ENCODE results near the gene PHTF2. TPM values are rescaled to one million over a fixed set of nuclear protein-coding genes. Genes with fewer than 3 reads are reported as not detected.

PHTF2 gene
- total RNA-seq, 1 donor = 28.6 TPM

DNA sequence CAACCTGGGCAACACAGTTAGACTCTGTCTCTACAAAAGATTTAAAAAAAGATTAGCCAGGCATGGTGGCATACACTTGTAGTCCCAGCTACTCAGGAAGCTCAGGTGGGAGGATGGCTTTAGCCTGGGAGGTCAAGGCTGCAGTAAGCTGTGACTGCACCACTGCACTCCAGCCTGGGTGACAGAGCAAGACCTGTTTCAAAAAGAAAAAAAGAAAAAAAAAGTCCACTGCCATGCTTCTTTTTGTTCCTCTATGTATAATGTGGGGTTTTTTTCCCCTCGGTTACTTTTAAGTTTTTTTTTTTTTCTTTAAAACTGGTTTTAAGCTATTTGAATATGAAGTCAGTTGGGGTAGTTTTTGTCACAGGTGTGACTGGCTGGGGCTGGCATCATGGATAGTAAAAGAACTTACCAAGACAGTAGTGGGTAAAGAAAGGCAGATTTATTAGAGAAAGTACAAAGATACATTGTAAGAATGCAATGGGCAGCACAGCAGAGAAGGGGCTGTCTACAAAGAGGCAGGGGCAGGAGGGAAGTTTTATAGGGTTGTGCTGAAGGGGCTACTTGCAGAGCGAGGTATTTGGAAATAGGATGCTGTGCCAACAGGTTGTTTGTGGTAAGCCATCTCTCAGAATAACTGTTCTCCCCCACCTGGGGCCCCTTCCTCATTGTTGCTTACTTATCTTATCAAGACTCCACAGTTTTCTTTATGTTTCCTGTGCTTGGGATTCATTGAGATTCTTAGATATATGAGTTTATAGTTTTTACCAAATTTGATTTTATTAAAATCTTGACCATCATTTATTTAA lies 177.3 kb downstream of the PHTF2 start:
- TF ChIP-seq, protein P1, sequence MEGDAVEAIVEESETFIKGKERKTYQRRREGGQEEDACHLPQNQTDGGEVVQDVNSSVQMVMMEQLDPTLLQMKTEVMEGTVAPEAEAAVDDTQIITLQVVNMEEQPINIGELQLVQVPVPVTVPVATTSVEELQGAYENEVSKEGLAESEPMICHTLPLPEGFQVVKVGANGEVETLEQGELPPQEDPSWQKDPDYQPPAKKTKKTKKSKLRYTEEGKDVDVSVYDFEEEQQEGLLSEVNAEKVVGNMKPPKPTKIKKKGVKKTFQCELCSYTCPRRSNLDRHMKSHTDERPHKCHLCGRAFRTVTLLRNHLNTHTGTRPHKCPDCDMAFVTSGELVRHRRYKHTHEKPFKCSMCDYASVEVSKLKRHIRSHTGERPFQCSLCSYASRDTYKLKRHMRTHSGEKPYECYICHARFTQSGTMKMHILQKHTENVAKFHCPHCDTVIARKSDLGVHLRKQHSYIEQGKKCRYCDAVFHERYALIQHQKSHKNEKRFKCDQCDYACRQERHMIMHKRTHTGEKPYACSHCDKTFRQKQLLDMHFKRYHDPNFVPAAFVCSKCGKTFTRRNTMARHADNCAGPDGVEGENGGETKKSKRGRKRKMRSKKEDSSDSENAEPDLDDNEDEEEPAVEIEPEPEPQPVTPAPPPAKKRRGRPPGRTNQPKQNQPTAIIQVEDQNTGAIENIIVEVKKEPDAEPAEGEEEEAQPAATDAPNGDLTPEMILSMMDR (IDR thresholded peaks at IDR 0.05; ENCODE audit: extremely low read depth, low read depth, low read length) = no peak
- Histone ChIP-seq H3K36me3 (ENCODE audit: insufficient read depth, low read length) (no peaks in the 10 kb centered on the region), H3K4me3 (ENCODE audit: insufficient read depth, low read length) (no peak overlapping the region), H3K79me2 (ENCODE audit: insufficient read depth, low read length) (no peaks in the 10 kb centered on the region), H3K4me1 (ENCODE audit: insufficient read depth, low read length) (no peaks in the 10 kb centered on the region), H2AFZ (ENCODE audit: low read length) (no peak overlapping the region), H3K27ac (ENCODE audit: low read depth, low read length) (no peak overlapping the region), H4K20me1 (ENCODE audit: insufficient read depth, low read length) (no peaks in the 10 kb centered on the region), H3K9me3 (ENCODE audit: low read depth, low read length) (no peaks in the 10 kb centered on the region), H3K27me3 (ENCODE audit: insufficient read depth, low read length) (no peaks in the 10 kb centered on the region), H3K4me2 (ENCODE audit: insufficient read depth, low read length) (no peak overlapping the region)
- DNase-seq (ENCODE audit: insufficient read length, low spot score, missing footprints) = no peak

DNA sequence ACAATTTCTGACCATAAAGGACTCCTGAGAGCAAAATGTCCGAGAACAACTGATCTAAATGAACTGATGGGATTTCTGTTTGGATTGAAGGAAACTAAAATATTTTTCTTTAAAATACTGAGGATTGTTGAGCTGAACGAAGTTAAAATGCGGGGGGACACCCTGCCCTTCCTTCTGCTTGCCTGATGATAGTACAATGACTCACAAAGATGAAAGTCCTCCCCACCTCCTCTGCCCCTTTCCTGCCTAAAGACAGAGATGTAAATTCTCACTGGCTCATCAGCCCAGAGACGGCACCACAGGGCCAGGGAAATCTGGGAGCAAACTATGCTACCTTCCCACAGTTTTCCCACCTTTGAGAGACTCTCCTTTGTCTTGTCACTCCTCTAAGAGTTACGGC lies 180.6 kb downstream of the PHTF2 start:
- Histone ChIP-seq H3K9me3 (ENCODE audit: low read depth, low read length) (no peaks in the 10 kb centered on the region), H4K20me1 (ENCODE audit: insufficient read depth, low read length) (no peaks in the 10 kb centered on the region), H3K4me2 (ENCODE audit: insufficient read depth, low read length) (no peak overlapping the region), H3K79me2 (ENCODE audit: insufficient read depth, low read length) (no peaks in the 10 kb centered on the region), H3K27me3 (ENCODE audit: insufficient read depth, low read length) (no peaks in the 10 kb centered on the region), H3K4me3 (ENCODE audit: insufficient read depth, low read length) (no peak overlapping the region), H3K4me1 (ENCODE audit: insufficient read depth, low read length) (no peaks in the 10 kb centered on the region), H3K36me3 (ENCODE audit: insufficient read depth, low read length) (no peaks in the 10 kb centered on the region), H3K27ac (ENCODE audit: low read depth, low read length) (no peak overlapping the region), H2AFZ (ENCODE audit: low read length) (no peak overlapping the region)
- DNase-seq (ENCODE audit: insufficient read length, low spot score, missing footprints) = no peak
- TF ChIP-seq, protein P1 (IDR thresholded peaks at IDR 0.05; ENCODE audit: extremely low read depth, low read depth, low read length) = no peak

DNA sequence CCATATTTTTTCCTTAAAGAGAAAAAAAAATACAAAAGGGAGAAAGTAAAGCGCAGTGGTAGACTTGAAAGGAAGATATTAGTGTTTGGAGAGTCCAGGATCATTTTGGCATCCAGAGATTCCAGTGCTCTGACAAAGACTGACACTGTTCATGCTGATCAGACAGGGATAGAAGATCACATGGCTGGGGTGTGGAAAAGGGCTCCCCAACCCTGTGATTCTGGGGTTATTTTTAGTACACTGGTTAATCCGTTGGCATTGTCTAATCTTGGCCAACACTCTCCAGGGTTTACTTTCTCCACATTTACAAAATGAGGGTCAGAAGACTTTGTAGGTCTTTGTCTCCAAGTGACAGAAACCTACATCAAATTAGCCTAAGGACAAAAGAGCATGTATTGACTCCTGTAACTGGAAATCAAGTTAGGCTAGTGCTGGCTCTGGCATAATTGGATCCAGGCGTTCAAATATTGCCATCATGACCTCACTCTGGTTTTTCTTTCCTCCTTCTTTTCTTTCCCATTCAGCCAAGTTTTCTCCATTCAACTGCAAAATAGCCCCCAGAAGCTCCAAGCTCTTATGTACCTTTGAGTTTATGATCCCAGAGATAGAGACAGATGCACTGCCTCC lies 181.6 kb downstream of the PHTF2 start:
- TF ChIP-seq, protein P1 (IDR thresholded peaks at IDR 0.05; ENCODE audit: extremely low read depth, low read depth, low read length) = no peak
- Histone ChIP-seq H3K27me3 (ENCODE audit: insufficient read depth, low read length) (no peaks in the 10 kb centered on the region), H4K20me1 (ENCODE audit: insufficient read depth, low read length) (no peaks in the 10 kb centered on the region), H3K36me3 (ENCODE audit: insufficient read depth, low read length) (no peaks in the 10 kb centered on the region), H3K4me2 (ENCODE audit: insufficient read depth, low read length) (no peak overlapping the region), H3K4me1 (ENCODE audit: insufficient read depth, low read length) (peaks cover under 1% of the 10 kb centered on the region), H3K9me3 (ENCODE audit: low read depth, low read length) (no peaks in the 10 kb centered on the region), H3K4me3 (ENCODE audit: insufficient read depth, low read length) (no peak overlapping the region), H3K79me2 (ENCODE audit: insufficient read depth, low read length) (no peaks in the 10 kb centered on the region), H3K27ac (ENCODE audit: low read depth, low read length) (no peak overlapping the region), H2AFZ (ENCODE audit: low read length) (no peak overlapping the region)
- no peak for DNase-seq (ENCODE audit: insufficient read length, low spot score, missing footprints)

DNA sequence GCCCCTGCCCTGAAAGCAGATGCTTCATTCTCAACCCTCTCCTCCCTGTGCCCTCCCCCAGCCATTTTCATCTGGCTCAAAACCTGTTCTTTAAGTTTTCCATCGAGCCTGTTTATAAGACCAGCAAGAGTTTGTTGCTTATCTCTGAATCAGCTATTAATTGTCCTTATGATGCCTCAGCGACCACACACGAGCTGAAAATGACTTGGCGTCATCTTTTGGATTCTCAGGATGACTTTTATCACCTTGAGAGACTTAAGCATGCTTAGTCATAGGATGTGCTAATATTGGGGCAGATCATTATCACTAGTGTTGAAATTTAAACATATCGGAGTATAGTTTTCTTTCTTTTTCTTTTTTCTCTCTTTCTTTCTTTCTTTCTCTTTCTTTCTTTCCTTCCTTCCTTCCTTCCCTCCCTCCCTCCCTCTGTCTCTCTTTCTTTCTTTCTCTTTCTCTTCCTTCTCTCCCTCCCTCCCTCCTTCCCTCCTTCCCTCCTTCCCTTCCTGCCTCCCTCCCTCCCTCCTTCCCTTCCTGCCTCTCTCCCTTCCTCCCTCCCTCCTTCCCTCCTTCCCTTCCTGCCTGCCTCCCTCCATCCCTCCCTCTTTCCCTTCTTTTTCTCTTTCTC lies 184.5 kb downstream of the PHTF2 start:
- no peak for DNase-seq (ENCODE audit: insufficient read length, low spot score, missing footprints)
- TF ChIP-seq, protein P1 (IDR thresholded peaks at IDR 0.05; ENCODE audit: extremely low read depth, low read depth, low read length) = no peak

More for the DNA sequence above, 184.5 kb downstream of the PHTF2 start:
- Histone ChIP-seq H2AFZ (ENCODE audit: low read length) (no peak overlapping the region), H3K4me2 (ENCODE audit: insufficient read depth, low read length) (no peak overlapping the region), H4K20me1 (ENCODE audit: insufficient read depth, low read length) (no peaks in the 10 kb centered on the region), H3K36me3 (ENCODE audit: insufficient read depth, low read length) (no peaks in the 10 kb centered on the region), H3K27me3 (ENCODE audit: insufficient read depth, low read length) (no peaks in the 10 kb centered on the region), H3K9me3 (ENCODE audit: low read depth, low read length) (no peaks in the 10 kb centered on the region), H3K27ac (ENCODE audit: low read depth, low read length) (no peak overlapping the region), H3K4me3 (ENCODE audit: insufficient read depth, low read length) (no peak overlapping the region), H3K79me2 (ENCODE audit: insufficient read depth, low read length) (no peaks in the 10 kb centered on the region), H3K4me1 (ENCODE audit: insufficient read depth, low read length) (peaks cover 10% of the 10 kb centered on the region)
